Suppressor macrophage (primary cell): ENCODE measurements around the gene RCCD1.
A peak's percentile ranks its signal among the peaks of the same experiment; 100 is the strongest.

Experiments used
- DNase-seq, 4 experiments: peaks; one replicate each; pipeline ENCODE4 v3.0.0-alpha.2; 2020 to 2022

RCCD1 gene

DNA sequence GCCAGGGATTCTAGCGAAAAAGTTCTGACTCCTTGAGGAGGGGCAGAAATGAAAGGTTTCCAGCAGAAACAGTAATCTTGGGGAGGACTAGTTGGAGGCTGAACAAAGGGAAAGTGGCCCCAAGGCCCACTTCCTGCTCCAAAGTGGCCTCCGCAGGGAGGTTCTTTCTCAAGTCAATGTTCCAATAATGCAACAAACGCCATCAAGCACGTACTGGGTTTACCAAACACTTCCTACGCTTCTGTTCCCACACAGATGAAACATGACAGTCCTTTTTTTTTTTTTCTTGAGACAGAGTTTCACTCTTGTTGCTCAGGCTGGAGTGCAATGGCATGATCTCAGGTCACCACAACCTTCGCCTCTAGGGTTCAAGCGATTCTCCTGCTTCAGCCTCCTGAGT is 9.6 kb upstream of the RCCD1 start:
- DNase-seq: peak; percentile 19 to 61 (median 44)

GRCh38 chr15:90946538-90946937 is 8.1 kb upstream of the RCCD1 start:
- DNase-seq: no peak

DNA sequence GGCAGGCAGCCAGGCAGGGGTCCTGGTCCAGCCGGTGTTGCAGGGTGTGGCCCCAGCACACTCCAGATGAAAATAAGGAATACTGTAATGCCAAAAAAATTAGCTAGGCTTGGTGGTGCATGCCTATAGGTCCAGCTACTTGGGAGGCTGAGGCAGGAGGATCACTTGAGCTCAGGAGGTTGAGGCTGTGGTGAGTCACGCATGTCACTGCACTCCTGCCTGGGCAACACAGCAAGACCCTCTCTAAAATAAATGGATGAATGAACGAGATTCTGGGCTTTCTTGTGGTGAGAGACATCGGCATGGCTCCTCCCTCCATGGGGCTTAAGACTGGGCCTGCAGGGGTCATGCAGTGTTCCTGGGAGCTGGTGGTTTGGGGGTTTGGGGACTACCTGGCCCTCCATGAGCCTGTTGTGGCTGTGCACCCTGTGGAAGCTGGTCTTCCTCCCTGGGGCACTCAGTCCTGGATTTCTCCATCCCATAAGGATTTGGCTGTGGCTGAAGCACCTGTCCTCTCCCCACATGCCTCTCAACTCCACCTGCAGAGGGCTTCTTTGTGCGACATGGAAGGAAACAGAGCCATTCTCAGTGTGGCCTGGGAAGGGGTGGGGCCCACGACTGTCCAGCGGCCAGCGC is 7.6 kb upstream of the RCCD1 start:
- DNase-seq: no peak

DNA sequence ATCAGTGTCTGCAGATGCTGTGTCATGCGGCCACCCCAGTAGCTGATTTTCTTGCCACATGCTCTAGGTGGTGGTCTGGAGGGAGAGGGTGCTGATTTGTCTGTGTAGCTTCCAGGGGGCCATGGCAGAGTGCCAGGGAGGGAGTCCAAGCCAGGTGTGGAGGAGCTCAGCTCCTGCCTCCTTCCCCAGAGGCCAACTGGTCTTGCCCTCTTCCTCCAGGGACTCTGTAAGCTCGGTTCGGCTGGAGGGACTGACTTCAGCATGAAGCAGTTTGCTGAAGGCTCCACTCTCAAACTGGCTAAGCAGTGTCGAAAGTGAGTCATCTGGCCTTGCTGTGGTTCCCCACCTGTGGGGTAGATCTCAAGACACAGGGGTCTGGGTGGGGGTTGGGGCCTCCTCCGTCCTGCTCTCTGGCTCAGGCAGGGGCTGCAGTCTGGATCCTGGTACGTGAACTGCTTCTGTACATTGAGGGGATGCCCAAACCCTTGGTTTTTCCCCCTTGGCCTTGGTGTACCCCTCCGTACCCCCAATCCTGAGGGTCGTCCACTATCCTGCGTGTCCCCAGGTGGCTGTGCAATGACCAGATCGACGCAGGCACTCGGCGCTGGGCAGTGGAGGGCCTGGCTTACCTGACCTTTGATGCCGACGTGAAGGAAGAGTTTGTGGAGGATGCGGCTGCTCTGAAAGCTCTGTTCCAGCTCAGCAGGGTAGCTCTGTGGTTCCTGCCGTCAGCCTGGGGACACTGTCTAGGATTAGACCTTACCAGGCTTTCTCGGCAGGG is 6.9 kb upstream of the RCCD1 start:
- no peak for DNase-seq

DNA sequence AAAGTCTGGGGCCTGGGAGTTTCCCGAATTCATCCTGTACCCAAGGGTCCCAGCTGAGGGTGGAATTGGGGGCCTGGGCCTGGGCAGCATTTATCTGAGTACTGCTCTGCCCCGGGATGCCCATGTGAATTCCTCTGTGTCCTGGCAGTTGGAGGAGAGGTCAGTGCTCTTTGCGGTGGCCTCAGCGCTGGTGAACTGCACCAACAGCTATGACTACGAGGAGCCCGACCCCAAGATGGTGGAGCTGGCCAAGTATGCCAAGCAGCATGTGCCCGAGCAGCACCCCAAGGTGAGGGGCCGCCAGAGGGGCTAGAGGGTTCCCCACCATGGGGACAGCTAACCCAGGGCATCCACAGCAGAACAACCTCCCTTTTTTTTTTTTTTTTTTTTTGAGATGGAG is 6.2 kb upstream of the RCCD1 start:
- no peak for DNase-seq

DNA sequence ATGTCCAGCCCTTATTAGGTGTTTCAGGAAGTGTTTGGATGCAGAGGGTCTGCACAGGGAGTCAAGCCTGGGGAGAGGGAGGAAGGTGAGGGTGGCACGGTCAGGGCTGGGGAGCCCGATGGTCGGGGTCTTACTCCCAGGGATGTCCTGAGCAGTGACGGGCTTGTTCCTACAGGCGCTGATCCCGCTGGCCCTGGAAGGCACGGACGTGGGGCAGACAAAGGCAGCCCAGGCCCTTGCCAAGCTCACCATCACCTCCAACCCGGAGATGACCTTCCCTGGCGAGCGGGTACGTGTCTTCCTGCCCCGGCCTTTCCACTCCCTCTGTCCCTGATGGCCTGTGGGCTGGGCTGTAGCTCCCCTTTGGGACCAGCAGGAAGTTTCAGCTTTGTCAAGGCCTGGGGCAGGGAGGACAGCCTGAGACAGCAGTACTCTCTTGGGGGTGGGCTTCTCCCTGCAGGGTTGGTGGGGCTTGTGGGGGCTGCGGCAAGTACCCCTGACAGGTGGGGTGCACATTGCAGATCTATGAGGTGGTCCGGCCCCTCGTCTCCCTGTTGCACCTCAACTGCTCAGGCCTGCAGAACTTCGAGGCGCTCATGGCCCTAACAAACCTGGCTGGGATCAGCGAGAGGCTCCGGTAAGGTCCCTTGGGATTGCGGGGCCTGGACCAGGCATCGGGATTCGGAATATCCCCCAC is 4.6 kb upstream of the RCCD1 start:
- no peak for DNase-seq

- DNase-seq: no peak
Observed at GRCh38 chr15:90950676-90951075, 4.0 kb upstream of the RCCD1 start.

DNA sequence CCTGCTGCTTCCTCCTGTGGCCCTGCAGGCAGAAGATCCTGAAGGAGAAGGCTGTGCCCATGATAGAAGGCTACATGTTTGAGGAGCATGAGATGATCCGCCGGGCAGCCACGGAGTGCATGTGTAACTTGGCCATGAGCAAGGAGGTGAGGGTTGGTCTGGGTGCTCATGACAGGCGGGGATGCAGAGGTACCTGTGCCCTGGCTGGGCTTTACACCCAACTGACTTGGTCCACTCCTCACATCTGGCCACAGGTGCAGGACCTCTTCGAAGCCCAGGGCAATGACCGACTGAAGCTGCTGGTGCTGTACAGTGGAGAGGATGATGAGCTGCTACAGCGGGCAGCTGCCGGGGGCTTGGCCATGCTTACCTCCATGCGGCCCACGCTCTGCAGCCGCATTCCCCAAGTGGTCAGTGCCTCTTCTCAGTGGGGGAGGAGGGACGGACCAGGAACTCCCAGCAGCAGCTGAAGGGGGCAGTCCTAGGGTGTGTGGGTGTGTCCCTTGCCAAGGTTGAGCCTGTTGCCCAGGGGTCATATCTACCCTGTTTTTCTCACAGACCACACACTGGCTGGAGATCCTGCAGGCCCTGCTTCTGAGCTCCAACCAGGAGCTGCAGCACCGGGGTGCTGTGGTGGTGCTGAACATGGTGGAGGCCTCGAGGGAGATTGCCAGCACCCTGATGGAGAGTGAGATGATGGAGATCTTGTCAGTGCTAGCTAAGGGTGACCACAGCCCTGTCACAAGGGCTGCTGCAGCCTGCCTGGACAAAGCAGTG is 1.6 kb upstream of the RCCD1 start:
- DNase-seq: no peak

DNA sequence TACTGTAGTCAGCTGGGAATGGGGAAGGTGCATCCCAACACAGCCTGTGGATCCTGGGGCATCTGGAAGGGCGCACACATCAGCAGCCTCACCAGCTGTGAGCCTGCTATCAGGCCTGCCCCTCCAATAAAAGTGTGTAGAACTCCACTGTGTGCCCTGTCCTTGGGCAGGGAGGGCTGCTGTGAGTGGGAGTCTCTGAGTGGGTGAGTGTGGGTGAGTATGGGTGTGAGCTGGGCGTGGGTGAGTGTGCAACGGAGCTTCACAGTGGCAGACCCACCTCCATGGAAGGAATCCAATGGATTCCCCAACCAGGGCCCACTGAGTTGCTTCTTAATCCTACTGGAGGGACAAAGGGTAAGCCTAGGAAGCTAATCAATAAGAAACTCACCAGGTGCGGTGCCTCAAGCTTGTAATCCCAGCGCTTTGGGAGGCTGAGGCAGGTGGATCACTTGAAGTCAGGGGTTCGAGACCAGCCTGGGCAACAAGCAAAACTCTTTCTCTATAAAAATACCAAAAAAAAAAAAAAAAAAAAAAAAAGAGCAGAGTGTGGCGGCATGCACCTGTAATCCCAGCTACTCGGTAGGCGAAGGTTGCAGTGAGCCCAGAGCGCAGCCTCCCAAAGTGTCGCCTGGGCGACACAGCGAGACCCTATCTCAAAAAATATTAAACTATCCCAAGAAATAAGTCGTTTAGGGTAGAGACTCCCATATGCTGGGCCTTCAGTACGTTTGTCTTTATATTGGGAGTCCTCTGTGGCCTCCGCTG is 555 bp upstream of the RCCD1 start:
- no peak for DNase-seq

DNA sequence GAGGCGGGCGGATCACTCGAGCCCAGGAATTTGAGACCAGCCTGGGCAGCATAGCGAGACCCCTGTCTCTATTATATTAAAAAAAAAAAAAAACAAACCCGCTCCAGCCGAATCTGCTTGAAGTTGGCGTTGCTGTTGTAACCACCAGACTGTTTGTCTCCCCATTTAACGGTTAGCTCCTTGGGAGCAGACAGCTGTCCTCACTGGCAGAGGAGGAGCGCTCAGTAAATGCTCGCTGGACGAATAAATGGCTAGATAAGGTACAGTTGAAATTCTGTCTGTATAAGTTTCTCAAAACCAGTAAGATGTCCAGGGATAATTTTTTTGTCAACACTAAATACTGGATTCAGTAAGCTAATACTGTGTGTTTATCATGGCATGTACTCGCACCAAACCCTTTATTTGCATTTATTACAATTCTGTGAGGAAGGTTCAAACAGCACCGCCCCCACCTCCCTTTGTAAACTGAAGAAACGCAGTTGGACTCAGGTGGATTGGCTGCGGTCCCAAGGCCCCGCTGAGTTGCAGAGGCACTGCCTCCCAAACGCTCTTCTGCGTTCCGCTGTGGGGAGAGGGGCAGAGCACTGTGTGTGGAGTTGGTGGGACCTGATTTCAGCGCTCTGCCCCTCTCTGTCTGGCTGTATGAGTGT is 1.1 kb downstream of the RCCD1 start:
- DNase-seq: no peak

- peak; percentile 62 to 88 (median 74) for DNase-seq
Observed at GRCh38 chr15:90956274-90957030, 1.8 kb downstream of the RCCD1 start.

- peak in 2 of 4 experiments; percentile 7 to 39 for DNase-seq
Observed at GRCh38 chr15:90957031-90957790, 2.5 kb downstream of the RCCD1 start.

- DNase-seq: no peak
Observed at GRCh38 chr15:90957791-90958190, 3.1 kb downstream of the RCCD1 start.

DNA sequence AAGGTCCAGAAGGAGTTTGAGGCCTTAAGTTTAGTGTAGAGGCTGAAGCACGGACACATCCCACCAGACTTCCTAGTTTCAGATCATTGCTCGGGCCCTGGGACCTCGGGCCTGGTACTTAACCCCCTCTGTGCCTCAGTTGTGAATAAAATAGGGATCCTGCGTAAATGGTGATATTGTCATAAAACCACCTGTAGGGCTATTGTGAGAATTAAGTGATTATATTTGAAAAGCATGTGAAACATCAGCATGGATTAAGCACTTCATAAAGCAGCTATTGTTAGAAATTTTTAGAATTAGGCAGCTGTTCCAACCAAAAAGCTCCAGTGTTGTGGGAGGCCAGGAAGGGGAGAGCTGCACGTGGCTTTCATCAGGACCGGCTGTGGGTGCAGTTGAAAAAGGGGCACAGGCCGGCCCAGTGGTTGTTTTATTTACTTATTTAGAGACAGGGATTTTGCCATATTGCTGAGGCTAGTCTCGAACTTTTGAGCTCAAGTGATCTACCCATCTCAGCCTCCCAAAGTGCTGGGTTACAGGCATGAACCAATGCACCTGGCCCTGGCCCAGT is 4.4 kb downstream of the RCCD1 start:
- no peak for DNase-seq

GRCh38 chr15:90959894-90960293 is 5.2 kb downstream of the RCCD1 start:
- DNase-seq: no peak

DNA sequence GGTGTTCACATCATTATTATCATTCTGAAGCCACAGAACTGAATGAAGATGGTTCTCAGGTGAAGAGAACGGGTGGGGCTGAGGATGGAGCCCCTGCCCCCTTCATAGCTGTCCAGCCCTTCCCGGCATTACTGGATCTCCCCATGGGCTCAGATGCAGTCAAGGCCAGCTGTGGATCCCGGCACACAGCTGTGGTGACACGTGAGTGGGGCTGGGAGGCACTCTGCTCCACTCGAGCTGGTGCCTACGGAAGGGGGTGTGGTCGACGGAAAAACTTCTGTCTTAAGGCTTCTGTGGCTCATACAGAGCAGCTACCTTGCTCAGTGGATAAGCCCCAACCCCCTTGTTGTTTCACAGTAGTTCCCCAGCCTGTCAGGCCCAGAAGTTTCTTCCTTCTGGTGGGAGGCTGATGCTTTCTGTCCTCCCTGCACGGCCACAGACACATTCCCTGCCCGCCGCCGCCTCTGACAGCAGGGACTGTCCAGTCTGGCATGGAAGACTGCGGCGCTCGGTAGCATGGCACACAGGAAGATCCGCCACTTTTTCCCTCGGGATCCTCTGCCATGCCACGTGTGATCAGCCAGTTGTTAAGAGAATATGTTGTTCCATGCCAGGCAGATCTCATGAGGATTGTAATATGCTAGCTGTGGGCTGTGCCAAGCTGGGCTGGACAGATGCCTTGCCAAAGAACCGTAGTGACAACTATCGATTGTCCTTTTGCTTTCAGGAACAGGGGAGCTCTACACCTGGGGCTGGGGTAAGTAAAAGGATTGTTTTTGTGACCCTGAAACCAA is 5.8 kb downstream of the RCCD1 start:
- no peak for DNase-seq

GRCh38 chr15:90962021-90962420 is 7.3 kb downstream of the RCCD1 start:
- no peak for DNase-seq

GRCh38 chr15:90966262-90966661 is 11.6 kb downstream of the RCCD1 start:
- DNase-seq: no peak

DNA sequence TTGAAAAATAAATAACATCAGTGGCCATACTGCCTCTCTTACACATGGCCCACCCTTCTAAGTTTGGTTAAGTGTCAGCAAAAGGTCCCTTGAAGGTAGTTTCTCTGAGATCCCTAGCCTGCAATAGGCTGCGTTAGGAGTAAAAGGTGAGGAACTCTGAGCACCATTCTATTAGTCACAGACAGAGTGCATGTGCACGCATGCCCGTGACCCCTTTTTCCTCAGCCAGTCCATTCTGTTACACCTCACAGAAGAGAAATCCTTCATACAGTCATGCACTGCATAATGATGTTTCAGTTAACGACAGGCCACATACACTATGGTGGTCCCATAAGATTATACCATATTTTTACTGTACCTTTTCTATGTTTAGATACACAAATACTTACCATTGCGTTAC is 12.5 kb downstream of the RCCD1 start:
- no peak for DNase-seq
